ENCODE data around the gene EP400. TPM values are rescaled to one million over a fixed set of nuclear protein-coding genes. Genes with fewer than 3 reads are reported as not detected.

Gene EP400, protein sequence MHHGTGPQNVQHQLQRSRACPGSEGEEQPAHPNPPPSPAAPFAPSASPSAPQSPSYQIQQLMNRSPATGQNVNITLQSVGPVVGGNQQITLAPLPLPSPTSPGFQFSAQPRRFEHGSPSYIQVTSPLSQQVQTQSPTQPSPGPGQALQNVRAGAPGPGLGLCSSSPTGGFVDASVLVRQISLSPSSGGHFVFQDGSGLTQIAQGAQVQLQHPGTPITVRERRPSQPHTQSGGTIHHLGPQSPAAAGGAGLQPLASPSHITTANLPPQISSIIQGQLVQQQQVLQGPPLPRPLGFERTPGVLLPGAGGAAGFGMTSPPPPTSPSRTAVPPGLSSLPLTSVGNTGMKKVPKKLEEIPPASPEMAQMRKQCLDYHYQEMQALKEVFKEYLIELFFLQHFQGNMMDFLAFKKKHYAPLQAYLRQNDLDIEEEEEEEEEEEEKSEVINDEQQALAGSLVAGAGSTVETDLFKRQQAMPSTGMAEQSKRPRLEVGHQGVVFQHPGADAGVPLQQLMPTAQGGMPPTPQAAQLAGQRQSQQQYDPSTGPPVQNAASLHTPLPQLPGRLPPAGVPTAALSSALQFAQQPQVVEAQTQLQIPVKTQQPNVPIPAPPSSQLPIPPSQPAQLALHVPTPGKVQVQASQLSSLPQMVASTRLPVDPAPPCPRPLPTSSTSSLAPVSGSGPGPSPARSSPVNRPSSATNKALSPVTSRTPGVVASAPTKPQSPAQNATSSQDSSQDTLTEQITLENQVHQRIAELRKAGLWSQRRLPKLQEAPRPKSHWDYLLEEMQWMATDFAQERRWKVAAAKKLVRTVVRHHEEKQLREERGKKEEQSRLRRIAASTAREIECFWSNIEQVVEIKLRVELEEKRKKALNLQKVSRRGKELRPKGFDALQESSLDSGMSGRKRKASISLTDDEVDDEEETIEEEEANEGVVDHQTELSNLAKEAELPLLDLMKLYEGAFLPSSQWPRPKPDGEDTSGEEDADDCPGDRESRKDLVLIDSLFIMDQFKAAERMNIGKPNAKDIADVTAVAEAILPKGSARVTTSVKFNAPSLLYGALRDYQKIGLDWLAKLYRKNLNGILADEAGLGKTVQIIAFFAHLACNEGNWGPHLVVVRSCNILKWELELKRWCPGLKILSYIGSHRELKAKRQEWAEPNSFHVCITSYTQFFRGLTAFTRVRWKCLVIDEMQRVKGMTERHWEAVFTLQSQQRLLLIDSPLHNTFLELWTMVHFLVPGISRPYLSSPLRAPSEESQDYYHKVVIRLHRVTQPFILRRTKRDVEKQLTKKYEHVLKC (N-terminal part only)
- 10 to 100 TPM; 33.2 to 42.3 (median 34.3) TPM for polyA plus RNA-seq (ENCODE audit: insufficient read length in 4 of 4)

DNA sequence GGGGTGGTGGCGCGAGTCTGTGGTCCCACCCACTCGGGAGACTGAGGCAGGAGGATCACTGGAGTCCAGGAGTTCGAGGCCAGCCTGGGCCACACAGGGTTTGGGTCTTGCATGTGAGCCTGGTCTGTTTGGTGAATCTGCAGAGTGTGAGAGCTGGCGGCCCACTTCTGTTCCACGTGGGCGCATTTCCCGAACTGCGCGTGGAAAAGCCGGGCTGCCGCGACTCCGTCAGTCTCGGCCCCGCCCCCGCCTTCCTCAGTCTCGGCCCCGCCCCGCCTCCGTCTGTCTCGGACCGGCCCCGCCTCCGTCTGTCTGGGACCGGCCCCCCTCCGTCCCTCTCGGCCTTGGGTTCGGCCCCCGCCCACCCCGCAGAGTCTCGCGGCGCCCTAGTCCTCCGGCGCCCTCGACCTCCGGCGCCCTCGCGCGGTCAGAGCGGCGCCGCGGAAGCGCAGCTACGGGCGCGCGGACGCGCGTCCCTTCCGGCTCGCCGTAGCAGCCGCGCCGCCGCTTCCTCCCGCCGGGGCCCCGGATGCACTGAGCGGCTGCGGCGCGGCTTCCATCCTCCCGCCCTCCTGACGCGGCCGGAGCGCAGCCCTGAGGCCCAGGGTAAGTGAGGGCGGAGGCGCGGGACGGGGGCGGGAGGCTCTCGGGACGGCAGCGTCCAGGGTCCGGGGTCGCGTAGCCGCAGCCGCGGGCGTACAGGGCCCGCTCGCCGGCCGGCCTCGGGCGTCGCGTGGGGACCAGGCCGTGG lies at the start of gene EP400:
EP400 (plus strand) TSS at position 512 of the 751 bp plus-strand sequence. CDS start 10,678 bp downstream, outside the sequence.
- peak; percentile 82 to 87 (median 84) for DNase-seq (ENCODE audit: low read depth in 4 of 4, low spot score in 3 of 4)

DNA sequence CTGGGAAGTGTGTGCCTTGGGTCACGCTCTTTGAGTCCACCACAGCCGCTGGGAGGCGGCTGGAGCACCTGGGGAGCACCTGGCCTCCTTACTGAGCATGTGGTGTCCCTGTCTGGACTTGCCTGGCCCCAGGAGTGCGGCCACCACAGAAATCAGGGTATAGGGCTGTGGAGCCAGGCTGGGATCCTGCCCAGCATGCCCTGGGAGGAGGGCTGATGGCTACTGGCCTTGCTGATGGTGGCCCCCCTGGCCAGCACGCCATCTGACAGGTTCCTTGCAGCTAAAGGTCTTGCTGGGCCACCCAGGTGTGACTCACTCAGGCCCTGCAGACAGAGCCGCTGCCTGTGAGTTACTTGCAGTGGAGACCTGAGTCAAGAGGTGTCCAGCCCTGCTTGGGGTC lies 49.3 kb upstream of the EP400 start:
- no peak for DNase-seq (ENCODE audit: low read depth in 4 of 4, low spot score in 3 of 4)

DNA sequence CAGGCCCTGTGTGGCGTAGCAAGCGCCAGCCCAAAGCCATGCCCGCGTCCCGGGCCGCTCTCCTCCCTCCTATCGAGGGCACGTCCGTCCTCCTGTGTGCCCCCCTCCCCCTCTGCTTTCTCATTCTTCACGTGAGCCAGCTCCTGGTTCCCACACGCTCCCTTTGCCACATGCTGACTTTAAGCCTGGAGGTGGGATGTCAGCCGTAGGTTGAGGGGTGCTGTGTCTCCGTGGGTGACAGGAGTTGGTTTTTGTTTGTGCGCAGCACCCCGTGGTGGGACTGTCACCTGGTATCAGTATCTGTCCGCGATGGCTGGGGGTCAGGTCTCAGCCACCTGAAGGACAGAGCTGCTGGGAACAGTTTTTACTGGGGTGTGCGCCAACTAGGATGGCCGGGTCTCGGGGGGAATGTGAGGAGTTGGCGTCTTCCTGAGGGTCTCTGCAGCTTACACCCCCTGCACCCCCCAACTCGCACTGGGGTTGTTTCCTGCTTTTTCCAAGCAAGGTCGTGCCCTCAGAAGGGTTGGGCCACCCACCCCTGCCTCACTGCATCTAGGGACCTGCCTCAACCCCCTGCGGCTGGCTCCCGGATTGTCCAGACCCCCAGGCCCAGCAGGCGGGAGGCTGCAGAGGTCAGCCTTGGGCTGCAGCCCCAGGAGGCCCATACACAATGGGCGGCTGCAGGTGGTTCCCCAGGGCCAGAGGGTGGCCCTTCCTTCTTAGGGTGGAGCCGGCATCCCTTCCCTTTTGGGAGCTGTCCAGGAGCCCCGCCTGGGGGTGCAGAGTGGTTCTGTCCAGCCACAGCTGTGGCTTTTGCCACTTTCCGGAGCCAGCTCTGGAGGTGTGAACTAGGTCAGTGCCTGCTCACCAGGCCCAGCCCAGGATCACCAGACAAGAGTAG lies 48.1 kb upstream of the EP400 start:
- DNase-seq (ENCODE audit: low read depth in 4 of 4, low spot score in 3 of 4) = no peak

DNA sequence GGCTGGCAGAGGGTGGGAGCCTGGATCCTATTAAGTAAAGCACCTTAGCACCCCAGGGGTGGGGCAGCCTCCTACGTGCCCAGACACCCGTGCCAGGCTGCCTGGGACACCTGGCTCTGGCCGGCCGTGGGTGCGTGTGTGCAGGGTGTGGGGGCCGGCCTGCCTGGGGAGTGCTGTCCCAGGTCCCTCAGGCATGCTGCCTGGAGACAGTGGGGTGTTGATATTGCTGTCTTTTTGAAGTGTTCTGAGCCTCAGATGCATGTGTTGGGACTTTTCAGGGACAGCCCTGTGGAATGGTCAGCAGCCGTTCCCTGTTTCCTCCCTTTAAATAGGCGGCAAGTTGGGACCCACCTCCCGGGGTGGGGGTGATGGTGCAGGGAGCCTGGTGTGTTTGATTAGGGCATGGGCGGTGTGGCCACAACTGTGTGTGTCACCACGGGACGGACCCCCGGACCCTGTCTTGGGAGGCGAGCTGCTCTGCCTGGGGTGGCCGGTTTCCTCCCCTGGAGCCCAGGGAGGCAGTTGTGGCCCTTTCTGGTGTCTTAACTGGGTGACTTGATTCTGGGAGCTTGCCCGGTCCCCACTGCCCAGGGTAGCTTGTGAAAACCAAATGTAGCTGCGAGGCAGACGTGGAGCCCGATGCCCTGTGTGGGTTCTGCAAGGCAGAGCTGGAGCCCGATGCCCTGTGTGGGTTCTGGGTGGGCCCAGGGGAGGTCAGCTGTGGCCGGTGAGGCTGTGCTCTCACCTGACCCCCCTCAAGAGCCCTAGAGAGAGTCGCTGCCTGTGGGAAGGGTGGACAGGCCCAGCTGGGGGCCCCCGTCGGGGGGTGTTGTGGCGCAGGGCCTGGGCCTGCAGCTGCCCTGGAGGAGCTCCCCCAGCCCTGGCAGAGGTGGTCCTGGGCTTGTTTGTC lies 47.2 kb upstream of the EP400 start:
- DNase-seq (ENCODE audit: low read depth in 4 of 4, low spot score in 3 of 4) = no peak

DNA sequence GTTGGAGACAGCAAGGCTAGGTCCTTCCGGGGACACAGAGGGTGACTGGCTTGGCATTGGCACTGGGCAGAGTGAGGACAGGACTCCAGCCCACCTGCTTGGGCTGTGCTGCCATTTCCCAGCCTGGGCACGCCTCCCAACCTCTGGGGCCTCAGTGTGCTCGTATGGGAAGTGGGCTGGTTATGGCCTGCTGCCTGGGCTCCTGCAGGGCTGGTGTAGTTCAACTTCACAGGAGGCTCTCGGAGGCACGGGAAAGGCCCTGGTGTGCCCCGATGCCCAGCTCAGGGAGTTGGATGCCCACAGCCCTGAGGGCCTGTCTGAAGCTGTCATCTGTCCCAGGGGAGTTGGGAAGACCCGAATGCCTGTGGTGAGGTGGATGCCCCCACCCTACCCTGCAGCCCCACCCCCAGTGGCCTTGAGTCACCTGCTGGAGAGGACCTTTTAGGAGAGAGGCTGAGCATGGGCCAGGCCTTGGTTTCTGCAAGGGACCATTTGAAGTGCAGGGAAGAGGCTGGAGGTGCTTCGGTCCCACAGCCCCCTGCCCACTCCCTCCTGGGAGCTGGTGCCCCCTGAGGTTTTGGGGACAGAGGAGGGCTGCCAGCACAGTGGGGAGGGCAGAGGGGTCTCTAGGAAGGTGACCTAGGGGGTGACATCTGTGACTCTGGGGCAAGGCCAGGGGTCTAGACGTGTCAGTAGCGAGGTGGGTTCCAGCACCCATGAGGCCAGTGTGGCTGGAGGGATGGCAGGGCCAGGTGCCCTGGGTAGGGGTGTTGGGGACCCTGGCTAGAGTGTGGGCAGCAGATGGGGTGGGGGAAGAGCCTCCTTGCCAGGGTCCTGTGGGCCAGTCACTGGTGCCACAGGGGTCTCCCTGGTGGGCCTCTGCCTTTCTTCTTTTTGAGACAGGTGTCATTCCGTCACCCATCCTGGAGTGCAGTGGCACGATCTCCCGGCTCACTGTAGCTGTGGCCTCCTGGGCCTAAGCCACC lies 46.2 kb upstream of the EP400 start:
- no peak for DNase-seq (ENCODE audit: low read depth in 4 of 4, low spot score in 3 of 4)

DNA sequence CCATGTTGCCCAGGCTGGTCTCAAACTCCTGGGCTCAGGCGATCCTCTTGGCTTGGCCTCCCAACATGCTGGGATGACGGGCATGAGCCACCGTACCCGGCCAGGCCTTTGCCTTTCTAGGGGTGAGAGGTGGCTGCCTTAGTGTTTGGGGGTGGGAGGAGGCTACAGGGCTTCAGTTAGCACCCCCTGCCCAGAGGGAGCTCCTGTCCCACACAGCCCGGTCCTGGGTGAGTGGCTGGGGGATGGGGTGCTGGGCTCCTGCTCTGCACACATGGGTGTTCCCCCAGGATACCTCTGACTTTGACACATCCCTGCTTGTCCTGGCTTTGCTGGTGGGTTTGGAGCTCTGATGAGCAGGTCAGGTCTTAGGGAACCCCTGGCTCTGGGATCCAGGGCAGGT lies 45.4 kb upstream of the EP400 start:
- no peak for DNase-seq (ENCODE audit: low read depth in 4 of 4, low spot score in 3 of 4)

DNA sequence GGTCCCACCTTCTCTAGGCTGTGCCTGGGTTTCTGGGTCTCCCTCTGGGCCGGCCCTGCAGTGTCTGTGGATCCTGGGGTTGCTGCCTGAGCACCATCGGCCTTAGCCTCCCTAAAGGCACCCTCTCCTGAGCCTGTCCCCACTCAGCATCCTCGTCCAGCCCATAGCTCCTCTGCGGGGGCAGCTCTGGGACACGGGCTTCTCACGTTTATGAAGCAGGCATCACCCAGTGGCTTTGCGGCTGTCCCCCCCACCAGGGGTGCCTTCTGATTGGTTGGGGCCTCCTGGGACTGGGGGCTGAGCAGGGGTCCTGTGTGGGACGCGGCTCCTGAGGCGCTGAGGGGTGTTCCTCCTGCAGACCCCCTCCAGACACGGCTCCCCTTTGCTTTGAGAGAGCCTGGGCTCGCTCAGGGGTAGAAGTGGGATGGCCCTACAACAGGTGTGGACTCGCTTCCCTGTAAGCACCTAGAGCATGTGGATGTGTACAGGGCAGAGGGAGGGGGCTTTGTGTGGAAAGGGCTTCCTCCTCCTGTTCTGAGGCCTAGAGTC lies 44.6 kb upstream of the EP400 start:
- no peak for DNase-seq (ENCODE audit: low read depth in 4 of 4, low spot score in 3 of 4)

DNA sequence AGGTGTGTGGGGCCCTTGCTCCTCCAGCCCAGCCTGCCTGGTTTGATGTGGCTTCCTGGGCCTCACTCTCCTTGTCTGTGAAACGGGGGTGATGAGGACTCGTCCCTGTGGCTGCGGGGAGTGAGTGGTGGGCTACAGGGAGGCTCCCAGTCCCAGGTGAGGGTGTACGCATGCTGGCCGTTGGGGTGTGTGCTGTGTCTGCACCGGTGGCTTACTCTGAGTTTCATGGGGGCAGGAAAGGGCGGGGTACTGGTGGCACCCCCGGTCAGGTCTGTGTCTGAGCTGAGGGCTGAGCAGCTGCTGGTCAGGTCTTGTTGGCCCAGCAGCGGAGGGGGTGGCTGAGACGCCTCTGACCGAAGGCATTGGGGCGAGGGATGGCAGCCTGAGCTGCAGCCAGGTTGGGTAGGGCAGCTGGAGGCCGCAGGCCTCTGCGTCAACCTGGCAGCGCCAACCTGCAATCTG lies 44.1 kb upstream of the EP400 start:
- no peak for DNase-seq (ENCODE audit: low read depth in 4 of 4, low spot score in 3 of 4)

DNA sequence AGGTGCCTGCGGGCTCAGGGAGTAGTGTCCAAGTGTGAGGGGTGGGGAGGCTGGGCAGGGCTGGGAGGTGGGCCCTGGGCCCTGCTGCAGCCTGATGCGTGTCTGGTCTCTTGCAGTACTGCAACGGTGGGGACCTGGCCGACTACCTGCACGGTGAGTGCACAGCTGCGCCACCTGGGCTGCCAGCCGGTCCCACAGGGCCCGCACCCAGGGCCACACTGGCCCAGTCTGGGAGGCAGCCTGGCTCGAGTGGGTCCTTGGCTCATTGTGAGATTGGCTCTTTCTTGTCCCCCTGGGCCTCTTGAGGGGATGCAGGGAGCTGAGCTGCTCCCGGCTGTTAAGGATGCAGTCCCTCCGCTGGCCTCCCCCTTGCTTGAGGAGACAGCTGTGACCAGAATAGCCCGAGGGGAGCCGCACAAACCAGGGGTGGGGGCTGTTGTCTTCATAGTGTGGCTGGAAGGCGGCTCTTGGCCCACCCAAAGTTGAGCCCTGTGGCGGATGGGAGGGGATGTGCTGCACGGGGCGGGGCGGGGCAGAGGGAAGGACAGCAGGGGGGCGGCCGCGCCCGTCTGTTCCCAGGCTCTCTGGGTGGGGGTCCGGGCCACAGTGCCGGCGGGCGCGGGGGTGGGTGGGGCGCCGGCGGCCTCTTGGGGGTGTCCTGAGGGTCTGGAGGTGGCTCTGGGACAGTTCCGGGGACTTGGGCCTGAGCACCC lies 42.2 kb upstream of the EP400 start:
- no peak for DNase-seq (ENCODE audit: low read depth in 4 of 4, low spot score in 3 of 4)

DNA sequence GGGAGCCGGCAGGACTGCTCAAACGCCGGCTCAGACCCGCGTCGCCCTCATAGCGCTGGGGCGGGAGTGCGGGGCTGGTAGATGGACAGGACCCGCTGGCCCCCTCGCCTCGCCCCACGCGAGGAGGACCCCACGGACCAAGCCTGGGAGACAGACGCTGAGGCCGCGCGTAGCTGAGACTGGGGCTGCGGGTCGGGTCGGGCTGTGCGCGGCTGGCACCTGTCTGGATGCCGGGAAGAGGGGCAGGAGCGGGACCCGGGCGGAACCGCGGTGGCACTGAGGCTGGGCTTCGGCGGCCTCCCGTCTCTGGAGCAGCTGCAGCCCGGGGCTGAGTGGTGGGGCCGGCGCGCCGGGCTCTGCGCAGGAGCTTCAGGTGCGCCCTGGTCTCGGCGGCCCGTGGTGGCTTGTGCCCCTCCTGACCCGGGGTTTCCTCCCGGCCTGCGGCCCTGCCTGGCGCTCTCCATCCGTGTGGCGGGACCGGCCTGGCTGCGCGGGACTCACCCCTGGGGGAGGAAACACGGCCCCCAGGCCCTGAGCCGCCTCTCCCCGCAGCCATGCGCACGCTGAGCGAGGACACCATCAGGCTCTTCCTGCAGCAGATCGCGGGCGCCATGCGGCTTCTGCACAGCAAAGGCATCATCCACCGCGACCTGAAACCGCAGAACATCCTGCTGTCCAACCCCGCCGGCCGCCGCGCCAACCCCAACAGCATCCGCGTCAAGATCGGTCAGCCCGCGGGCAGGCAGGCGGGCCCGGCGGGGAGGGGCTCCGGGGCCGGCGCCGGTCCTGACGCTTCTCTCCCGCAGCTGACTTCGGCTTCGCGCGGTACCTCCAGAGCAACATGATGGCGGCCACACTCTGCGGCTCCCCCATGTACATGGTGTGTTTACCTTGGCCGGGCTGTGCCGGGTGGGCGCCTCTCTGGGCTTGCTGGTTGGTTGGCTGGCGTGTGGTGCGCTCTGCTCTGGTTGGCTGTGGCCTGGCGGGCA lies 41.4 kb upstream of the EP400 start:
- DNase-seq (ENCODE audit: low read depth in 4 of 4, low spot score in 3 of 4) = no peak

DNA sequence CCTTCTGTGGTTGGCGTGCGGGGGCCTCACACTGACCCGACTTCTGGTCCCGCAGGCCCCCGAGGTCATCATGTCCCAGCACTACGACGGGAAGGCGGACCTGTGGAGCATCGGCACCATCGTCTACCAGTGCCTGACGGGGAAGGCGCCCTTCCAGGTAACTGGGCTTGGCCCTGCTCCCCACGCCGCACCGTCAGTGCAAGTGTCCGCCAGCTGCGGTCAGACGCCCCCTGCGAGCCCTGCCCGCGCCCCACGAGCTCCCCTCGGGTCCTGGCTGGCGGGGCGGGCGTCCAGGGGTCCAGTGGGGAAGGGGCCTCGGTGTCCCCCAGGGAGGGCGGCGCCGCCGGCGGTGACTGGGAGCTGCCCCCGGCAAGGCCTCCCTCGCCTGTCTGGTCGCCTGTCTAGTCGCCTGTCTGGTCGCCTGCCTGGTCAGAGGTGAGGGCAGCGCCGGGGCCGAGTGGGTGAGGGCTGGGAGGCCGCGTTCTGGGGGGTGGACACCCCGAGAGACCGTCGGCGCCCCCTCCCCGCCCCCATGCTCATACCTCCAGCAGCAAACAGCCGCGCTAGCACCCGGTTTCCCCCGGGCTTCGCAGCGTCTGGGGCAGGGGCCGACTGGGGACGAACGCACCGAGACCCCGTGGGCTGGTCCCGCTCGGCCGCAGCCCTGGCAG lies 40.5 kb upstream of the EP400 start:
- DNase-seq (ENCODE audit: low read depth in 4 of 4, low spot score in 3 of 4) = no peak

DNA sequence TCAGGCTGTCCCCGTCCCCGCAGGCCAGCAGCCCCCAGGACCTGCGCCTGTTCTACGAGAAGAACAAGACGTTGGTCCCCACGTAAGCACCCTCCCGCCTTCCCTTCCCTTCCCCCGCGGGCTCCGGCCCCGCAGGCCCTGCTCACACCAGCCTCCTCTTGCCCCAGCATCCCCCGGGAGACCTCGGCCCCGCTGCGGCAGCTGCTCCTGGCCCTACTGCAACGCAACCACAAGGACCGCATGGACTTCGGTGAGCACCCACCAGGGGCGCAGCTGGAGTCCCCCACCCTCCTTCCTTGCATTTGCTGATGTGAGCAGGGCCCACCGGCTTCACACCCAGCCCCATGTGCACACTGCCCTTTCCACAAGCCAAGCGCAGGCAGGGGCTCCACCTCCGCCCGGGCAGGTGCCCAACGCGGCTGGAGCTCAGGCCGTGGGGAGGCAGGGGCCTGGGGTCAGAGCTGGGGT lies 40.0 kb upstream of the EP400 start:
- no peak for DNase-seq (ENCODE audit: low read depth in 4 of 4, low spot score in 3 of 4)

DNA sequence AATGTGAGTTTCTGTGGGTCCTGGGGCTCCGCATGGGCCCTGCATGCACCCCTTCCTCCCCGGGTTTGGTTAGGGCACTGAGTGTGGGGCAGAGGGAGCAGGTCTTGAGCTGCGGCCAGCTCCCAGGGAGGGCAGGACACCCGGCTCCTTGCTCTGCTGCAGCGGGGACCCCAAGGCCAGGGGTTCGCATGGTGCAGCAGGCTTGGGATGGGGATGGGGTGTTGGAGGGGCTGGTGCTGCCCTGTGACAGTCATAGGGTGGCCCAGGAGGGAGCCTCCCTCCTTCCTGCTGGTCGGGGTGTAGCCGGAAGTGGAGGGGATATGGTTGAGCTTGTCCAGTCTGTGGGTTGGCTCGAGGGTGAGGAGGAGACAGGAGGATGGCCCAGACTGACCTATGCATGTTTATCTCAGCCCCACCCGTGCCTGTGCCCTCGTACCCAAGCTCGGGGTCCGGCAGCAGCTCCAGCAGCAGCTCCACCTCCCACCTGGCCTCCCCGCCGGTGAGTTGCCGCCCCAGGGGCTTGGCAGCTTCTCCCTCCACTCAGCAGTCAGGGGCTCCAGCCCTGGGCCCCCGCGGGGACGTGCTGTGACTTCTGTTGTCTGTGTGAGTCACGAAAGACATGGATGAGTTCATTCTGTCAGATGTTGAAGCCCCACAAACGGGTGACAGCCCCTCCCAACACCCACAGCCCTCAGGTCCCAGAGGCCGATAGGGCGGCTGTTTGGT lies 39.3 kb upstream of the EP400 start:
- no peak for DNase-seq (ENCODE audit: low read depth in 4 of 4, low spot score in 3 of 4)
